ENCODE data around the gene BLOC1S1.
A peak's percentile ranks its signal among the peaks of the same experiment; 100 is the strongest.

Gene BLOC1S1

GRCh38 chr12:55715169-55715764 is 579 bp upstream of the BLOC1S1 start:
- peak overlapping the region; percentile 99 for H3K27ac ChIP-seq
- H3K36me3 ChIP-seq, result peaks cover 19% of the 10 kb centered on the region

GRCh38 chr12:55716582-55716957 is 724 bp downstream of the BLOC1S1 start:
- peak overlapping the region; percentile 99 for H3K27ac ChIP-seq
- H3K4me1 ChIP-seq (ENCODE audit: control insufficient read depth in 1 of 2, insufficient read depth in 1 of 2, low read depth in 1 of 2, low read length in 1 of 2), result peaks cover 51 to 58% of the 10 kb centered on the region in 2 experiments

More at GRCh38 chr12:55715169-55715764, 579 bp upstream of the BLOC1S1 start:
- H3K4me3 ChIP-seq (ENCODE audit: low read depth in 1 of 2, low read length in 1 of 2), result peak overlapping the region; percentile 92 to 99
- peaks cover 48 to 49% of the 10 kb centered on the region in 2 experiments for H3K4me1 ChIP-seq (ENCODE audit: control insufficient read depth in 1 of 2, insufficient read depth in 1 of 2, low read depth in 1 of 2, low read length in 1 of 2)
- TF ChIP-seq CTCF (IDR thresholded peaks at IDR 0.05), result no peak
- no peaks in the 10 kb centered on the region for H3K27me3 ChIP-seq
- no peaks in the 10 kb centered on the region for H3K9me3 ChIP-seq

GRCh38 chr12:55717011-55718007 is 1.5 kb downstream of the BLOC1S1 start:
- H3K9me3 ChIP-seq, result no peaks in the 10 kb centered on the region
- peak overlapping the region; percentile 92 to 99 for H3K4me3 ChIP-seq (ENCODE audit: low read depth in 1 of 2, low read length in 1 of 2)
- no peak for TF ChIP-seq CTCF (IDR thresholded peaks at IDR 0.05)
- peaks cover 51 to 58% of the 10 kb centered on the region in 2 experiments for H3K4me1 ChIP-seq (ENCODE audit: control insufficient read depth in 1 of 2, insufficient read depth in 1 of 2, low read depth in 1 of 2, low read length in 1 of 2)
- H3K27ac ChIP-seq, result peak overlapping the region; percentile 99
- peaks cover 40% of the 10 kb centered on the region for H3K36me3 ChIP-seq
- no peaks in the 10 kb centered on the region for H3K27me3 ChIP-seq

More at GRCh38 chr12:55716582-55716957, 724 bp downstream of the BLOC1S1 start:
- no peak for TF ChIP-seq CTCF (IDR thresholded peaks at IDR 0.05)
- H3K4me3 ChIP-seq (ENCODE audit: low read depth in 1 of 2, low read length in 1 of 2), result peak overlapping the region; percentile 92 to 99
- H3K27me3 ChIP-seq, result no peaks in the 10 kb centered on the region
- H3K9me3 ChIP-seq, result no peaks in the 10 kb centered on the region
- H3K36me3 ChIP-seq, result peaks cover 32% of the 10 kb centered on the region

- Histone ChIP-seq H3K4me3 (ENCODE audit: low read depth in 1 of 2, low read length in 1 of 2) (peak overlapping the region in 1 of 2 experiments; percentile 92), H3K27ac (peak overlapping the region; percentile 99), H3K36me3 (peaks cover 47% of the 10 kb centered on the region), H3K9me3 (no peaks in the 10 kb centered on the region), H3K4me1 (ENCODE audit: control insufficient read depth in 1 of 2, insufficient read depth in 1 of 2, low read depth in 1 of 2, low read length in 1 of 2) (peaks cover 51 to 58% of the 10 kb centered on the region in 2 experiments), H3K27me3 (no peaks in the 10 kb centered on the region)
- TF ChIP-seq CTCF (IDR thresholded peaks at IDR 0.05), result no peak
These were observed 2.2 kb downstream of the BLOC1S1 start for GRCh38 chr12:55718015-55718414.

GRCh38 chr12:55718624-55719275 is 2.9 kb downstream of the BLOC1S1 start:
- Histone ChIP-seq H3K9me3 (no peaks in the 10 kb centered on the region), H3K4me3 (ENCODE audit: low read depth in 1 of 2, low read length in 1 of 2) (no peak overlapping the region), H3K4me1 (ENCODE audit: control insufficient read depth in 1 of 2, insufficient read depth in 1 of 2, low read depth in 1 of 2, low read length in 1 of 2) (peaks cover 51 to 58% of the 10 kb centered on the region in 2 experiments), H3K36me3 (peaks cover 54% of the 10 kb centered on the region), H3K27ac (no peak overlapping the region), H3K27me3 (no peaks in the 10 kb centered on the region)
- no peak for TF ChIP-seq CTCF (IDR thresholded peaks at IDR 0.05)
